ENCODE data around the gene SCYL2.
"Not testable (repeated sequence)": the region's sequence is repeated elsewhere in the genome, so short reads cannot be mapped to it uniquely, and the experiment has no call there.

The SCYL2 gene

DNA sequence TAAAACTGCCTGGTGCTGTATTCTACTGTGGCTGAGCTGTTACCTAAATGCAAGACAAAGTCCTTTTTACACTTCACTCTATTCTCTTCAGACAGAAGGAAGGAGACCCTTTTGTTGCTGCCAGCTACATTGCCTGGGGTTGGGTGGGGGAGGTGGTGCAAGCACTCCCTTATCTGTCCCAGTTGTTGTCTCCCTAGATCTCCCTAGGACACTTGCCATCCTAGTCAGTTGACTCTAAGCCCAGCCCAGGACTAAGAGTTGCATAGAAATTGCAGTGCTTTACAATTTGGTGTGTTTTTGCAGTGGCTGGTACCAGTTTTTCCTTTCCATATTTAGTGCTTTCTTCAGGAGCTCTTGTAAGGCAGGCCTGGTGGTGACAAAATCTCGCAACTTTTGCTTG lies 35.1 kb downstream of the SCYL2 start:
- Histone ChIP-seq H3K36me3 (peaks cover 3% of the 10 kb centered on the region; the same call in 1 of the 2 replicates), H3K4me3 (ENCODE audit: low read depth, low read length) (no peak overlapping the region), H3K4me1 (no peaks in the 10 kb centered on the region), H3K9me3 (no peaks in the 10 kb centered on the region), H3K27me3 (no peaks in the 10 kb centered on the region)
- DNase-seq: no peak
- TF ChIP-seq, protein P1, sequence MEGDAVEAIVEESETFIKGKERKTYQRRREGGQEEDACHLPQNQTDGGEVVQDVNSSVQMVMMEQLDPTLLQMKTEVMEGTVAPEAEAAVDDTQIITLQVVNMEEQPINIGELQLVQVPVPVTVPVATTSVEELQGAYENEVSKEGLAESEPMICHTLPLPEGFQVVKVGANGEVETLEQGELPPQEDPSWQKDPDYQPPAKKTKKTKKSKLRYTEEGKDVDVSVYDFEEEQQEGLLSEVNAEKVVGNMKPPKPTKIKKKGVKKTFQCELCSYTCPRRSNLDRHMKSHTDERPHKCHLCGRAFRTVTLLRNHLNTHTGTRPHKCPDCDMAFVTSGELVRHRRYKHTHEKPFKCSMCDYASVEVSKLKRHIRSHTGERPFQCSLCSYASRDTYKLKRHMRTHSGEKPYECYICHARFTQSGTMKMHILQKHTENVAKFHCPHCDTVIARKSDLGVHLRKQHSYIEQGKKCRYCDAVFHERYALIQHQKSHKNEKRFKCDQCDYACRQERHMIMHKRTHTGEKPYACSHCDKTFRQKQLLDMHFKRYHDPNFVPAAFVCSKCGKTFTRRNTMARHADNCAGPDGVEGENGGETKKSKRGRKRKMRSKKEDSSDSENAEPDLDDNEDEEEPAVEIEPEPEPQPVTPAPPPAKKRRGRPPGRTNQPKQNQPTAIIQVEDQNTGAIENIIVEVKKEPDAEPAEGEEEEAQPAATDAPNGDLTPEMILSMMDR (IDR thresholded peaks at IDR 0.05; ENCODE audit: low read depth, low read length): no peak

DNA sequence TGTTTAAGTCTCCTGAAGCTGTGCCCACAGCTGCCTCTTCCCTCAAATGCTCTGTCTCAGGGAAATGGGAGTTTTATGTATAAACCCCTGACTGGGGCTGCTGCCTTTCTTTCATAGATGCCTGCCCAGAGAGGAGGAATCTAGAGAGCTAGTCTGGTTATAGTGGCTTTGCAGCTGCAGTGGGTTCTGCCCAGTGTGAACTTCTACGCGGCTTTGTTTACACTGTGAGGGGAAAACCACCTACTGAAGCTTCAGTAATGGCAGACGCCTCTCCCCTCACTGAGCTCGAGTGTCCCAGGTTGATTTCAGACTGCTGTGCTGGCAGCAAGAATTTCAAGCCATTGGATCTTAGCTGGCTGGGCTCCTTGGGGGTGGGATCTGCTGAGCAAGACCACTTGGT lies 36.9 kb downstream of the SCYL2 start:
- Histone ChIP-seq H3K27me3 (no peaks in the 10 kb centered on the region), H3K4me1 (no peaks in the 10 kb centered on the region), H3K9me3 (no peaks in the 10 kb centered on the region), H3K4me3 (ENCODE audit: low read depth, low read length) (no peak overlapping the region), H3K36me3 (no peaks in the 10 kb centered on the region)
- TF ChIP-seq, protein P1 (IDR thresholded peaks at IDR 0.05; ENCODE audit: low read depth, low read length): no peak
- DNase-seq: no peak

DNA sequence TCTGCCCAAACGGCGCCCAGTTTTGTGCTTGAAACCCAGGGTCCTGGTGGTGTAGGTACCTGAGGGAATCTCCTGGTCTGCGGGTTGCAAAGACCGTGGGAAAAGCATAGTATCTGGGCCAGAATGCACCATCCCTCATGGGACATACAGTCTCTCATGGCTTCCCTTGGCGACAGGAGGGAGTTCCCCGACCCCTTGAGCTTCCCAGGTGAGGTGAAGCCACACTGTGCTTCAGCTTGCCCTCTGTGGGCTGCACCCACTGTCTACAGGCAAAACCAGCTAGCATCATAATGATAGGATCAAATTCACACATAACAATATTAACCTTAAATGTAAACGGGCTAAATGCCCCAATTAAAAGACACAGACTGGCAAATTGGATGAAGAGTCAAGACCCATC lies 37.4 kb downstream of the SCYL2 start:
- not testable (repeated sequence) for H3K36me3 ChIP-seq; H3K9me3 ChIP-seq; H3K4me3 ChIP-seq (ENCODE audit: low read depth, low read length); H3K27me3 ChIP-seq; H3K4me1 ChIP-seq; DNase-seq

DNA sequence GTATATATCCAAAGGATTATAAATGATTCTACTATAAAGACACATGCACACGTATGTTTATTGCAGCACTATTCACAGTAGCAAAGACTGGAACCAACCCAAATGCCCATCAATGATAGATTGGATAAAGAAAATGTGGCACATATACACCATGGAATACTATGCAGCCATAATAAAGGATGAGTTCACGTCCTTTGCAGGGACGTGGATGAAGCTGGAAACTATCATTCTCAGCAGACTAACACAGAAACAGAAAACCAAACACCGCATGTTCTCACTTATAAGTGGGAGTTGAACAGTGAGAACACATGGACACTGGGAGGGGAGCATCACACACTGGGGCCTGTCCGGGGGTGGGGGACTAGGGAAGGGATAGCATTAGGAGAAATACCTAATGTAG lies 41.2 kb downstream of the SCYL2 start:
- H3K4me1 ChIP-seq; H3K9me3 ChIP-seq; H3K36me3 ChIP-seq; H3K27me3 ChIP-seq; H3K4me3 ChIP-seq (ENCODE audit: low read depth, low read length); DNase-seq: not testable (repeated sequence)

DNA sequence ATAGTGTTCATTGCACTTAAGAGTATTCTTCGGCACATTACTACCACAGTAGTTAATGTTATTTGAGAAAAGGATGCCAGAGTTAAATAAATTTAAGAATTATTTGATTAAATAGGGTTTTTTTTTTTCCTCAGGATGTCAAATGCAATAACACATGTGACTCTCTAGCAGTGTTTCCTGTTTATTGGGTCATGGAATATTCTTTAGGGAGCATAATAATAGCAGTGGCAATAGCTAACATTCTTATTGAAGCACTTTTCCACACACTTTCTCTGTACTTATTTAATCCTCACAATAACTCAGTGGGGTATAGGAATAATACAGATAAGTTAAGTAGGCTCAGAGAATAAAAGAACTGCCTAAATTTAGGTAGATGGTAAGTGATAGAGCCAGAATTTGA lies 44.3 kb downstream of the SCYL2 start:
- TF ChIP-seq, protein P1 (IDR thresholded peaks at IDR 0.05; ENCODE audit: low read depth, low read length): no peak
- Histone ChIP-seq H3K4me1 (no peaks in the 10 kb centered on the region), H3K4me3 (ENCODE audit: low read depth, low read length) (no peak overlapping the region), H3K36me3 (peaks cover 3% of the 10 kb centered on the region; the same call in 1 of the 2 replicates), H3K9me3 (no peaks in the 10 kb centered on the region; the same call in 1 of the 2 replicates), H3K27me3 (no peaks in the 10 kb centered on the region)
- DNase-seq: no peak

DNA sequence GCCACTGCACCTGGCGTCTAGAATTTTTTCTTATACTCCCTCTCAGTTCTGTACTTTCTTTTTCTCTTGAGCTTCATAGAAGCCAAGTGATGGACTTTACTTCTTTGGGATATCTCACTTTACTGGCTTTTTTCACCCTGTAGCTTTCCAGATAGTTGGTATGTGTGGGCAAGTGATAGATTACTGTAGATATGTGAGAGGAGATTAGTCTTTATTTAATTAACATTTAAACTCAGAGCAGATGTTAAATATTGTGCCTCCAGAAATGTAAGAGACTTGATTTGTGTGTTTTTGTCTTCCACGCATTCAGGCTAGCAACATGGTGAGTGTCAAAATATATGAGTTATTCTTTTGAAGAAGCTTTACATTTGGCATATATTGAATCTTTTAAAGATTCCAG lies 50.4 kb downstream of the SCYL2 start:
- H3K9me3 ChIP-seq: no peaks in the 10 kb centered on the region
- no peaks in the 10 kb centered on the region for H3K4me1 ChIP-seq
- H3K36me3 ChIP-seq: peaks cover 3% of the 10 kb centered on the region; the same call in 1 of the 2 replicates
- no peak overlapping the region for H3K4me3 ChIP-seq (ENCODE audit: low read depth, low read length)
- TF ChIP-seq, protein P1 (IDR thresholded peaks at IDR 0.05; ENCODE audit: low read depth, low read length): no peak
- H3K27me3 ChIP-seq: no peaks in the 10 kb centered on the region
- DNase-seq: no peak

DNA sequence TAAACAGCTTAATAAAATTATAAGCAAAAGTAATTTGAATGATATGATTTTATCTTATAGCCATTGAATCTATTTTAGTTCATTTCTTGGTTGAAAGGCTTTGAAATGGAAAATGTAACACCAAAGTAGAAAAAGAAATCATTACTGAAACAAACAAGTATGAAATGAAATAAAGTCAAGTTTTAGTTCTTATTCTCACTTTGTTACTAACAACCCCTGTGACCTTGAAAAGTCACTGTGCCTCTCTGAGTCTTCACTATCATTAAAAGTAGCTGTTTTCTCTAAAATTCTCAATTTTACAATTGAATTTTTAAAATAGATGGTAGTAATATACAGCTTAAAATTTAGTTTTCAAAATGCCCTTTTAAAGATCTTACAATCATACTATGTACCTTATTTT lies 57.5 kb downstream of the SCYL2 start:
- no peaks in the 10 kb centered on the region for H3K4me1 ChIP-seq
- no peaks in the 10 kb centered on the region for H3K27me3 ChIP-seq
- H3K36me3 ChIP-seq: no peaks in the 10 kb centered on the region; the same call in 1 of the 2 replicates
- no peak for DNase-seq
- no peak overlapping the region for H3K4me3 ChIP-seq (ENCODE audit: low read depth, low read length)
- TF ChIP-seq, protein P1 (IDR thresholded peaks at IDR 0.05; ENCODE audit: low read depth, low read length): no peak
- no peaks in the 10 kb centered on the region for H3K9me3 ChIP-seq

Measured in BE2C (cell line).